Adipocyte (in vitro differentiated cells): ENCODE data around the gene POLRMT.

ENCODE experiments used
- DNase-seq: peaks from one replicate; pipeline ENCODE4 v3.0.0-alpha.2; 2015; ENCODE audit warnings: low read depth
- H3K27me3 ChIP-seq: replicated peaks from 2 replicates; pipeline ENCODE4 v1.7.0; 2013; ENCODE audit warnings: mild to moderate bottlenecking, low read length, moderate library complexity; ENCODE audit not compliant: control insufficient read depth, insufficient read depth
- H3K36me3 ChIP-seq: 2 replicates; pipeline ENCODE4 v1.7.0; 2013; ENCODE audit warnings: low read length, mild to moderate bottlenecking, moderate library complexity; ENCODE audit not compliant: control insufficient read depth, insufficient read depth, severe bottlenecking
- H3K4me1 ChIP-seq: 2 replicates; pipeline ENCODE4 v1.7.0; 2013; ENCODE audit warnings: mild to moderate bottlenecking, low read length, moderate library complexity; ENCODE audit not compliant: control insufficient read depth, insufficient read depth
- H3K4me3 ChIP-seq: 2 replicates; pipeline ENCODE4 v1.7.0; 2013; ENCODE audit warnings: mild to moderate bottlenecking, low read length, moderate library complexity
- H3K9ac ChIP-seq: 2 replicates; pipeline ENCODE4 v1.7.0; 2013; ENCODE audit warnings: mild to moderate bottlenecking, low read length, moderate library complexity
- H3K9me3 ChIP-seq: 2 replicates; pipeline ENCODE4 v1.7.0; 2013; ENCODE audit warnings: mild to moderate bottlenecking, low read length, moderate library complexity; ENCODE audit not compliant: control insufficient read depth

Gene POLRMT

DNA sequence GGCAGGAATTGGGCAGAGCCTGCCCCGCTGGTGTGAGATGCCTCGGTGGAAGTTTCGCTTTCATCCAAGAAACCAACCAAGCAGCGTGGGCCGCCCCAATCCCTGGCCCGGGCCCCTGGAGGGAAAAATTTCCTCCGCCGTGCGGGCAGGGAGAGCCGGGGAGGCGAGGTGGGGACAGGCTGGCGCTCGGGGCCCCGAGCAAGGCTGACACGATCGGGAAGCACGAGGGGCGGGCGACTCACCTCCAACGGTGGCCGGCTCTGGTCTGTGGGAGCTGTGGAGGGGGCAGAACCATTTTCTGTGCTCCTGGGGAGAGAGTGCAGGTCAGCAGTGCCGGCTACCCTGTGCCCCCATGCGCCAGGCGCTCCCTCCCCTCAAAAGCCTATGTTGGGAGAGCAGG, 18.7 kb upstream of the POLRMT start:
- no peak overlapping the region for H3K9ac ChIP-seq
- no peaks in the 10 kb centered on the region for H3K27me3 ChIP-seq
- peaks cover 57% of the 10 kb centered on the region for H3K36me3 ChIP-seq
- H3K4me1 ChIP-seq: no peaks in the 10 kb centered on the region
- H3K4me3 ChIP-seq: no peak overlapping the region
- no peak for DNase-seq
- no peaks in the 10 kb centered on the region for H3K9me3 ChIP-seq

DNA sequence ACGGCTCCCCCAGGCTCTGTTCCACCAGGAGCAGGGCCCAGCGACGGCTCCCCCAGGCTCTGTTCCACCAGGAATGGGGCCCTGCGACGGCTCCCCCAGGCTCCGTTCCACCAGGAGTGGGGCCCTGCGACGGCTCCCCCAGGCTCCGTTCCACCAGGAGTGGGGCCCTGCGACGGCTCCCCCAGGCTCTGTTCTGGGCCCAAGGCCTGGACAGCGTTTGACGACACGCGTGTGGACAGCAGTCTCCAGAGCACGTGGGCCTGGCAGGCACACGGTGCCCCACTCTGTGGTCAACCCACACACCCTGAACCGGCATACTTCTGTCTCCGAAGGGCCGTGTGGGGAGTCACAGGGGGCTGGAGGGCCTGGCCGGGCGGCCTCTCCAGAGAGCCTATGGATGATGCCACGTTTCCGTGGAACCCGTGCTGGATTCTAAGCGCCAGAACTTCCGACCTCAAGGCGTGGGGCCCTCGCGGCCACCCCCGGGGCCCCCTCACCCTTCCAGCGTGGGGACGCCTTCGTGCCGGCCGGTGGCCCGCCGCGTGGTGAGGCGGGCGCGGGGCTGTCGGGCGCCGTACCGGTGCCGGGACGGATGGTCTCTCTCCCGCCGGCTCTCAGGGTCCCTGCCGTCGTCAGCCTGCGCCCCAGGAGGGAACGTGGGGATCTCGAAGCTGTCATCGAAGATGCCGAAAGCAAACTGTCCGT, 17.9 kb upstream of the POLRMT start:
- Histone ChIP-seq H3K9me3 (no peaks in the 10 kb centered on the region), H3K9ac (no peak overlapping the region), H3K4me1 (no peaks in the 10 kb centered on the region), H3K27me3 (no peaks in the 10 kb centered on the region), H3K4me3 (no peak overlapping the region), H3K36me3 (peaks cover 62% of the 10 kb centered on the region)
- DNase-seq: no peak

DNA sequence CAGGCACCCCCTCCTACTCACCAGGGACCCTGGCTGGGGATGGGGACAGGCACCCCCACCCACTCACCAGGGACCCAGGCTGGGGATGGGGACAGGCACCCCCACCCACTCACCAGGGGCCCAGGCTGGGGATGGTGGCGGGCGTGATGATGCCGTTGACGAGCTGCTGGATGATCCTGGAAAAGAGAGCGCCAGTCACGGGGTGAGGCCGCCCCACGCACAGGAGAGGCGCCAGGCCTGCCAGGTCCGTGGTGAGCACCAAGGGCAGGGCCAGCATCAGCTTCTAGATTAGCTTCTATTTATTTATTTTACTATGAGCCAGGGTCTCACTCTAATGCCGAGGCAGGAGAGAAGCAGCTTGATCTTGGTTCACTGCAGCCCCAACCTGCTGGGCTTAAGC, 16.8 kb upstream of the POLRMT start:
- H3K4me1 ChIP-seq: no peaks in the 10 kb centered on the region
- H3K9me3 ChIP-seq: no peaks in the 10 kb centered on the region
- H3K36me3 ChIP-seq: peaks cover 66% of the 10 kb centered on the region
- H3K4me3 ChIP-seq: no peak overlapping the region
- no peak overlapping the region for H3K9ac ChIP-seq
- no peaks in the 10 kb centered on the region for H3K27me3 ChIP-seq
- DNase-seq: no peak

DNA sequence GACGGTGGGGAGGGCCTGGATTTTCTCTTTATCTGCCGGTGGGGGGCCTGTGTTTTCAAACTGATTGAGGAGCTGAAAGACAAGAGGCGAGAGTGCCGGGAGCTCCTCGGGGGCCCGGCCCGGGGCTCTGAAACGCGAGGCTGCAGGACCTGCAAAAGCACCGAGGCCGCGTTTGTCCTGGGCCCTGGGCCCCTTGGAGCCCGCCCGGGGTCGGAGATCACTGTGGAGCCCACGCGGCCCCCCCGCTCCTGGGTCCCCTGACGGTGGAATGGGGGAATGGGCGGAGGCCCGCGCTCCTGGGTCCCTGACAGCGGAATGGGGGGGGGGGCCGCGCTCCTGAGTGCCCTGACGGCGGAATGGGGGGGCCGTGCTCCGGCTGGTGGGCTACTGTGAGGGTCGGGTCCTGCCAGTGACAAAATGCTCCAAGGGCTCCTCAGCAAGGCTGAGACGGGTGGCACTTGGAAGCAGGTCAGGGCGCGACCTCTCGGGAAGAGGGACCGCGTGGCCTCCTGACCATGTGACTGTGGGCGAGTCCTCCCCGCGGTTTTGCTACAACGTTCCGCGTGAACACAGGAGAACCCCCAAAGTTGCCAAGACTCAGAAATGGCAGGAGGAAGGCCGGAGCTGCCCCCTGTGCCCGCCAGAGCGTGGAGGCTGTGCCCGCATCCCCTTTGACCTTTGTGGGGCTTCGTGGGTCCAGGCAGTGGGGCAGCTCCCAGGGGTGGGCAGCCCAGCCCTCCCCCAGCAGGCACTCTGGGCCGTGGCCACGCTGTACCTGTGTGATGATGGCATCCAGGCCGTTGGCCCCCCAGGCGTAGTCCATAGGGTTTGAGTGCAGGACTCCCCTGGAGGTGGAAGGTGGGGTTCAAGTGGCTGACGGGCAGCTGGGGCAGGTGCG, 15.8 kb upstream of the POLRMT start:
- no peak for DNase-seq
- no peak overlapping the region for H3K9ac ChIP-seq
- H3K36me3 ChIP-seq: peaks cover 69% of the 10 kb centered on the region
- no peaks in the 10 kb centered on the region for H3K4me1 ChIP-seq
- H3K9me3 ChIP-seq: no peaks in the 10 kb centered on the region
- no peak overlapping the region for H3K4me3 ChIP-seq
- H3K27me3 ChIP-seq: no peaks in the 10 kb centered on the region

DNA sequence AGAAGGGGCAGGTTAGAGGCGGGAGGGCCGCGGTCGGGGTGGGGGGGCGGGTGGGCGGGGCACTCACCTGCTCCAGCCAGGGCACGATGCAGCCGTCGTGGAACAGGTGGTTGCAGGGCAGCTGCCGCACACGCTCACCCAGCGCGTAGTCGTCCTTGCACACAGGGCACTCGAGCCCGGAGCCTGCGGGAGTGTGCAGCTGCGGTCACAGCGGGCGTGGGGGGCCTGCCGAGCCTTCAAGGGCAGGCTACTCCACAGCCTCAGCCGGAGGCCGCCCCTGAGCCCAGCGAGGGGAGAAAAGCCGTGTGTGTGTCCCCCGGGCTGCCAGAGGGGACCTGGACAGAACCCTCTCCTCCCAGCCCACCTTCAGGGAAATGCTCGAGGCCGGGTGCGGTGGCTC, 15.0 kb upstream of the POLRMT start:
- Histone ChIP-seq H3K9ac (no peak overlapping the region), H3K4me1 (no peaks in the 10 kb centered on the region), H3K36me3 (peaks cover 61% of the 10 kb centered on the region), H3K27me3 (no peaks in the 10 kb centered on the region), H3K9me3 (no peaks in the 10 kb centered on the region), H3K4me3 (no peak overlapping the region)
- DNase-seq: no peak

DNA sequence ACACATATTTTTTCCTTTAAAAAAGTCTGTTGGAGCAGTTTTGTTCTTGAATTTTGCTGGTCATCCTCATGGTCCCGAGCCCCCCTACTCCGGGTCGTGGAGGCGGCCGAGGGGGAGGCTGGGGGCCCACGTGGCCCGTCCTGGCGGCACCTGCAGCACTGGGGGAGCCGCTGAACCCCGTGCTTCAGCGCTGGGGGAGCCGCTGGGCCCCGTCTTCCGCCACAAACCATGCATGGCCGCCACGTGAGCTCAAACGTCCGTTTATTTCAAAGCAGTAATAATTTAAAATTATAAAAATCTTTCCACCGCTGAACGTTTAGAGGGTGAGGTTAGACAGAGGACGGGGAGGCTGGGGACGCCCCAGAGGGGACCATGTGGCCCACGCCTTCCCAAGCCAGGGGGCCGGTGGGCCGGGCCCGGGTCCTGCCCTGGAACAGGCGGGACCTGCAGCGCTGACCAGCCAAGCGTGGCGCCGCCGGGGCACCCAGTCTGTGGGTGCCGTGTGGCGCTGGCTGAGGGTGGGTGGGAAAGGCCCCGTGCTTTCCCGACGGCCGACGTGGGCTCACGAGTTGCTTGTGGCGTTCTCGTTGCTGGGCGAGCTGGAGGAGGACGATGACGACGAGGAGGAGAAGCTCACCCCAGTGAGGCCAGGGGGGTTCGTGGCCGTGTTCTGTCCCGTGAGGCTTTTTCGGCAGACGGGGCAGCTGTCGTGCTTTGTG, 14.4 kb upstream of the POLRMT start:
- no peak for DNase-seq
- no peaks in the 10 kb centered on the region for H3K4me1 ChIP-seq
- peaks cover 57% of the 10 kb centered on the region for H3K36me3 ChIP-seq
- H3K4me3 ChIP-seq: no peak overlapping the region
- no peak overlapping the region for H3K9ac ChIP-seq
- H3K27me3 ChIP-seq: no peaks in the 10 kb centered on the region
- H3K9me3 ChIP-seq: no peaks in the 10 kb centered on the region

DNA sequence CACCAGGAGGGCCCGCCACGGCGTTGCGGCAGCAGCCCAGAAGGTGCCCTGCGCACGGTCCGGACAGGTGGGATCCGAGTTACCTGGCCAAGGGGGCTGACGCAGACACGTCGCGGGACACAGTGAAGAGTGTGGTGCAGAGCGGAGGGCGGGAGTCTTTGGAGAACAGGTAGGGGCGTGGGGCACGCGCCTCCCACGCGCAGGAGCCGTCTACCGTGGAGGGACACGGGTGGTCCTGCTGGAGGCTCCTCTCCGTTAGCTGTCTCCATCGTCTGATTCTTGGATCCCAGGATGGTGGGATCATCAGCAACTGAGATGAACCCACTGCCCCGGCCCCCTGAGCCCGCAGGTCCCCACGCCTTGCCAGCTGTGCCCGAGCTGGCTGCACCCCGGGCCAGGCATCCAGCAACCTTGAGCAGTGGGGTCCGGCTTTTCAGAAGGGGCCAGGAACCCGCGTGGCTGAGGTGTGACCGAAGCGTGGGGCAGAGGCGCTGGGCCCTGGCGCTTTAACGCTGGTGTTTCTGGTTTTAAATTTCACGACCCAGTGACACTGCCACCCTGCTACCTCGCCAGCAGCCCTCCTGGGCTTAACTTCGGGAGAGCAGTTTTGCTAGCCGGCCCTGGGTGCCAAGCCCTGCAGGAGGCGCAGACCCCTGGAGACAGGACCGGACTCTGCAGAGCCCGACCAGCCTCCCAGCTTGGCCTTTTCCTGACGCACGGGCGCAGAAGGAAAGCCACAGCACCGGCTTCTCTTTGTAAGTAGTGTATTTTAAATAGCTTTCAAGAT, 13.6 kb upstream of the POLRMT start:
- Histone ChIP-seq H3K9ac (no peak overlapping the region), H3K36me3 (peaks cover 50% of the 10 kb centered on the region), H3K4me3 (no peak overlapping the region), H3K9me3 (no peaks in the 10 kb centered on the region), H3K4me1 (no peaks in the 10 kb centered on the region), H3K27me3 (no peaks in the 10 kb centered on the region)
- no peak for DNase-seq

DNA sequence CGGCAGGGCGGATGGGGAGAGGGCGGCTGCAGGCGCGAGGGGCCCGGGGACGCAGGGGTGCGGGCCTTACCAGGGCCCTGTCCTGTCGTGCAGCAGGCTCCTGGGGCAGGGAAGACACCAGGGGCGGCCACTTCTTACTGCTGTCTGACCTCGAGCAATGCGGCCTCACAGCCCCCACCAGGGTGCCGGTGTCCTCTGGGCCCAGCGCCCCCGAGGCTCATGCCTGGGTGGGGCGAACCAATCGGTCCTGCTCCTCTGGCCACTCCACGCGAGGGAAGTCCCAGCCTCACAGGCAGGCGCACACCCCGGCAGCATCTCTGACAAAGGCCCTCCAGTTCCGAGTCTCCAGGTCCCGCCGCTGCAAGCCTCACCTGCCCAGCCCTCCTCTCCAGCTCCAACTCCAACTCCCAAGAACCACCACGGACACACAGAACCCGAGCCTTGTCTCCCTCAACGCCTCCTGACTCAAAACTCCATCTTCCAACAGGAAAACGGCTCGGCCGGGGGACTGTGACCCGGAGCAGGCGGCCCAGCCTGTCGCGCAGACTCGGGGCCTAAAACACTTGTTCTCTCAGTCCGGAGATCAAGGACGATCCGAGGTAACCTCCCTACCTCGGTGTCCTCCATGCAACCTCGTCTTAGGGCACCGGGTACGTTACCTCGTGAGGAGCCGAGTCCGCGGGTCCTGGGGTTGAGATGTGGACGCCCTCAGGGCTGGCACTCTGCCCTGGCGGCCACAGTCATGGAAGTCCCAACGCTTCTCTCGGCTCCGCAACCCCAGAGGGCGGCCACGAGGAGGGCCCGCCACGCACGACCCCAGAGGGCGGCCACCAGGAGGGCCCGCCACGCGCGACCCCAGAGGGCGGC, 12.8 kb upstream of the POLRMT start:
- Histone ChIP-seq H3K4me1 (no peaks in the 10 kb centered on the region), H3K36me3 (peaks cover 43% of the 10 kb centered on the region), H3K27me3 (no peaks in the 10 kb centered on the region), H3K9ac (no peak overlapping the region), H3K4me3 (no peak overlapping the region), H3K9me3 (no peaks in the 10 kb centered on the region)
- no peak for DNase-seq

DNA sequence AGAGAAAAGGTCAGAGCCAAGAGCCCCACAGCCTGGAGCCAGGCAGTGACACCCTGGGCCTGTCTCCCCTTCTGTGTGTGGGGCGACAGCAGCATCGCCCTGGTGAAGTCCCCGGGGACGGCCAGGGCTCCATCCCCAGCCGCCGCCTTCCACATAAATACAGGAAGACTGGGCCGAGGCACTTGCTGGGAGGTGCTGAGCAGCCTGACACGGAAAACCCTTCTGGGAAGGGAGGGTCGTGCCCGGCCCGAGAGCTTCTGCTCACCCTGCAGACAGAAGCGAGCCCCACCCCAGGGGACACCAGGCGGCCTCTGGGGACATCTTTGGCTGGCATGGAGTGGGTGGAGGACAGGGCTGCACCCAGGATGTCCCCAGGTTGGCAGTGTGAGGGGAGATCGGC, 11.5 kb upstream of the POLRMT start:
- no peak for DNase-seq
- Histone ChIP-seq H3K36me3 (peaks cover 39% of the 10 kb centered on the region), H3K9me3 (no peaks in the 10 kb centered on the region), H3K9ac (no peak overlapping the region), H3K4me3 (no peak overlapping the region), H3K27me3 (no peaks in the 10 kb centered on the region), H3K4me1 (no peaks in the 10 kb centered on the region)

DNA sequence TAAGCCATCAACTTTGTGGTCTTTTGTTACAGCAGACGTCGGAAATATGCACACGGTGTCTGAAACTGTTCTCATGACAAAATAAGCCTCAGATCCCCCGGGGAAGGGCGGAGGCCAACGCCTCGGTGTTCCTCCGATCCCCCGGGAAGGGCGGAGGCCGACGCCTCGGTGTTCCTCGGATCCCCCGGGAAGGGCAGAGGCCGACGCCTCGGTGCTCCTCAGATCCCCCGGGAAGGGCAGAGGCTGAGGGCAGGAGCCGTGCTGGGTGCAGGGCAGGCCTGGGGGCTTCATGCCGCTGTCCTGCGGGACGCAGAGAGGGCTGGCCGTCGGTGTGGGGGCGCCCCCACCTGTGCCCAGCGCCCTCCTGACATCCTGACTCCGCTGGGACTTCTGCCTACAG, 11.0 kb upstream of the POLRMT start:
- H3K4me3 ChIP-seq: no peak overlapping the region

More for the DNA sequence above, 11.0 kb upstream of the POLRMT start:
- H3K9me3 ChIP-seq: no peaks in the 10 kb centered on the region
- peaks cover 36% of the 10 kb centered on the region for H3K36me3 ChIP-seq
- DNase-seq: no peak
- H3K27me3 ChIP-seq: no peaks in the 10 kb centered on the region
- H3K9ac ChIP-seq: no peak overlapping the region
- H3K4me1 ChIP-seq: peaks cover under 1% of the 10 kb centered on the region
